Epidermal melanocyte (primary cell): ENCODE results near the gene FSTL4.

Source experiments
- DNase-seq: peaks from one replicate; pipeline ENCODE4 v3.0.0; 2011; ENCODE audit warnings: low spot score; ENCODE audit not compliant: insufficient read length

The FSTL4 gene

GRCh38 chr5:133520062-133520461, 92.3 kb downstream of the FSTL4 start:
- no peak for DNase-seq

GRCh38 chr5:133519191-133519590, 93.2 kb downstream of the FSTL4 start:
- no peak for DNase-seq

- DNase-seq, result no peak
Measured at GRCh38 chr5:133514456-133514855, 97.9 kb downstream of the FSTL4 start.

- DNase-seq, result no peak
Measured at GRCh38 chr5:133512896-133513295, 99.4 kb downstream of the FSTL4 start.

- no peak for DNase-seq
Measured at GRCh38 chr5:133511653-133512235, 100.6 kb downstream of the FSTL4 start.

- DNase-seq, result no peak
Measured at GRCh38 chr5:133510634-133511262, 101.6 kb downstream of the FSTL4 start.

GRCh38 chr5:133509742-133510079, 102.6 kb downstream of the FSTL4 start:
- no peak for DNase-seq

- no peak for DNase-seq
Measured at GRCh38 chr5:133508845-133509741, 103.2 kb downstream of the FSTL4 start.

- DNase-seq, result no peak
Measured at GRCh38 chr5:133508331-133508730, 104.0 kb downstream of the FSTL4 start.

GRCh38 chr5:133506181-133506580, 106.2 kb downstream of the FSTL4 start:
- no peak for DNase-seq

GRCh38 chr5:133503511-133503910, 108.8 kb downstream of the FSTL4 start:
- no peak for DNase-seq

GRCh38 chr5:133499895-133500294, 112.4 kb downstream of the FSTL4 start:
- no peak for DNase-seq

GRCh38 chr5:133497608-133498348, 114.6 kb downstream of the FSTL4 start:
- no peak for DNase-seq

- no peak for DNase-seq
Measured at GRCh38 chr5:133496631-133497030, 115.7 kb downstream of the FSTL4 start.

GRCh38 chr5:133494923-133495246, 117.5 kb downstream of the FSTL4 start:
- no peak for DNase-seq

GRCh38 chr5:133494232-133494922, 118.0 kb downstream of the FSTL4 start:
- no peak for DNase-seq

GRCh38 chr5:133489632-133490031, 122.7 kb downstream of the FSTL4 start:
- DNase-seq, result no peak

GRCh38 chr5:133487093-133487492, 125.2 kb downstream of the FSTL4 start:
- DNase-seq, result no peak

- no peak for DNase-seq
Measured at GRCh38 chr5:133485468-133485867, 126.9 kb downstream of the FSTL4 start.

- no peak for DNase-seq
Measured at GRCh38 chr5:133483406-133484090, 128.8 kb downstream of the FSTL4 start.

GRCh38 chr5:133482028-133482427, 130.3 kb downstream of the FSTL4 start:
- DNase-seq, result no peak
